GM23248 (cell line): ENCODE measurements around the gene DAND5. TPM values are rescaled to one million over a fixed set of nuclear protein-coding genes. Genes with fewer than 3 reads are reported as not detected.
"Not testable (repeated sequence)": the region's sequence is repeated elsewhere in the genome, so short reads cannot be mapped to it uniquely, and the experiment has no call there.

Source experiments
- DNase-seq: peaks from one replicate; pipeline ENCODE4 v3.0.0-alpha.2; 2015
- H2AFZ ChIP-seq: fragments of 200-600 bp; sonication (generic); 2 replicates; pipeline ENCODE4 v1.6.1; 2016; ENCODE audit warnings: antibody characterized with exemption
- H3F3A ChIP-seq: fragments of 200-600 bp; sonication (generic); 2 replicates; pipeline ENCODE4 v1.6.1; 2016; ENCODE audit warnings: mild to moderate bottlenecking, antibody characterized with exemption, mixed run types; ENCODE audit not compliant: insufficient read depth
- H3K27ac ChIP-seq: fragments of 200-600 bp; sonication (generic); 2 replicates; pipeline ENCODE4 v1.5.1; 2016; ENCODE audit warnings: mild to moderate bottlenecking
- H3K27me3 ChIP-seq: fragments of 200-600 bp; sonication (generic); replicated peaks from 2 replicates; pipeline ENCODE4 v1.6.1; 2016; ENCODE audit warnings: mild to moderate bottlenecking; ENCODE audit not compliant: insufficient read depth
- H3K36me3 ChIP-seq: fragments of 200-600 bp; sonication (generic); 2 replicates; pipeline ENCODE4 v1.6.1; 2016; ENCODE audit warnings: low read depth, mild to moderate bottlenecking
- H3K4me1 ChIP-seq: fragments of 200-600 bp; sonication (generic); 2 replicates; pipeline ENCODE4 v1.6.1; 2016; ENCODE audit warnings: mild to moderate bottlenecking; ENCODE audit not compliant: insufficient read depth
- H3K4me2 ChIP-seq: fragments of 200-600 bp; sonication (generic); one replicate; pipeline ENCODE4 v1.6.1; 2016; ENCODE audit warnings: mild to moderate bottlenecking; ENCODE audit not compliant: unreplicated experiment
- H3K4me3 ChIP-seq: fragments of 200-600 bp; sonication (generic); 2 replicates; pipeline ENCODE4 v1.5.1; 2016; ENCODE audit warnings: mild to moderate bottlenecking
- H3K79me2 ChIP-seq: fragments of 200-600 bp; sonication (generic); 2 replicates; pipeline ENCODE4 v1.6.1; 2016; ENCODE audit warnings: mild to moderate bottlenecking; ENCODE audit not compliant: insufficient read depth
- H3K9ac ChIP-seq: fragments of 200-600 bp; sonication (generic); 2 replicates; pipeline ENCODE4 v1.6.1; 2016; ENCODE audit warnings: mild to moderate bottlenecking
- H3K9me2 ChIP-seq: fragments of 200-600 bp; sonication (generic); 2 replicates; pipeline ENCODE4 v1.6.1; 2016; ENCODE audit warnings: mixed run types, mild to moderate bottlenecking, moderate library complexity; ENCODE audit not compliant: insufficient read depth
- H3K9me3 ChIP-seq: fragments of 200-600 bp; sonication (generic); one replicate; pipeline ENCODE4 v1.6.1; 2017; ENCODE audit warnings: low read depth
- H4K20me1 ChIP-seq: fragments of 200-600 bp; sonication (generic); 2 replicates; pipeline ENCODE4 v1.6.0; 2016; ENCODE audit not compliant: insufficient read depth
- EZH2 ChIP-seq: fragments of 200-600 bp; sonication (generic); IDR thresholded peaks from 2 replicates; pipeline ENCODE4 v1.6.1; 2018; ENCODE audit warnings: antibody characterized with exemption, mild to moderate bottlenecking; ENCODE audit not compliant: insufficient read depth, poor library complexity, severe bottlenecking
- EZH2phosphoT487 ChIP-seq: fragments of 200-600 bp; sonication (generic); IDR thresholded peaks from 2 replicates; pipeline ENCODE4 v1.6.1; 2018; ENCODE audit warnings: antibody characterized with exemption, moderate library complexity, mild to moderate bottlenecking, low read depth; ENCODE audit not compliant: insufficient read depth
- WGBS, 2 experiments: methylation state at CpG; one replicate each; pipeline ENCODE4 v1.1.6; 2015 to 2017; ENCODE audit warnings: low lambda C conversion rate in 2 of 2, low coverage in 1 of 2; ENCODE audit errors: missing lambda C conversion rate in 2 of 2; 5-methylcytosine and 5-hydroxymethylcytosine counted together
- in situ Hi-C: fragments of 300-500 bp; cut with MboI; formaldehyde crosslinking; loops from 2 replicates; pipeline ENCODE4 v1.15.0; 2020
- polyA plus RNA-seq: library from polyadenylated mRNA; unstranded; fragments of >200 nt; fragmentation: Nextera tagmentation; extraction: Ambion mirVana; gene quantifications from 2 replicates; pipeline ENCODE4 v1.2.1, GENCODE V29; 2016
- total RNA-seq: library from RNA; depleted of rRNA; stranded (reverse); fragments of >200 nt; shearing (Covaris generic); gene quantifications from 2 replicates; pipeline ENCODE4 v1.2.3, GENCODE V29; 2014

The DAND5 gene
- total and polyA plus RNA-seq, 2 experiments from 2014 or later = not detected

- WGBS, 2 experiments = 44 to 45% methylated on average over 12 of the region's 12 CpGs
- in situ Hi-C loops = loop anchor here (25.0 kb wide), 1 partner anchor 635 kb away; no protein-coding TSS in a partner anchor
- Histone ChIP-seq H3K9me2 (no peaks in the 10 kb centered on the region), H3K9me3 (no peaks in the 10 kb centered on the region), H2AFZ (no peak overlapping the region), H3K36me3 (peaks cover 18% of the 10 kb centered on the region; the same call in 1 of the 2 replicates), H3K4me1 (peaks cover 20% of the 10 kb centered on the region), H3K4me3 (no peak overlapping the region), H3K27me3 (no peaks in the 10 kb centered on the region), H4K20me1 (no peaks in the 10 kb centered on the region), H3F3A (peaks cover 50% of the 10 kb centered on the region), H3K79me2 (peaks cover 95% of the 10 kb centered on the region), H3K27ac (peak overlapping the region; percentile 99), H3K4me2 (peak overlapping the region; percentile 50), H3K9ac (peak overlapping the region; percentile 91)
- TF ChIP-seq EZH2 = no peak
- TF ChIP-seq EZH2phosphoT487 = no peak
- peak; percentile 94 for DNase-seq
Measured at GRCh38 chr19:12952488-12953137, 16.8 kb upstream of the DAND5 start.

- Histone ChIP-seq H3K4me2 (peak overlapping the region; percentile 50), H3K27ac (peak overlapping the region; percentile 99), H3F3A (peaks cover 50% of the 10 kb centered on the region), H3K4me3 (peak overlapping the region; percentile 31), H3K36me3 (peaks cover 18% of the 10 kb centered on the region; the same call in 1 of the 2 replicates), H3K9me3 (no peaks in the 10 kb centered on the region), H2AFZ (no peak overlapping the region), H4K20me1 (no peaks in the 10 kb centered on the region), H3K27me3 (no peaks in the 10 kb centered on the region), H3K9me2 (no peaks in the 10 kb centered on the region), H3K4me1 (peaks cover 19% of the 10 kb centered on the region), H3K9ac (peak overlapping the region; percentile 91), H3K79me2 (peaks cover 93% of the 10 kb centered on the region)
- TF ChIP-seq EZH2 (no peak), EZH2phosphoT487 (no peak)
- DNase-seq = peak; percentile 69
- in situ Hi-C loops = loop anchor here (25.0 kb wide), 1 partner anchor 634 kb away; no protein-coding TSS in a partner anchor
- WGBS, 2 experiments = 45% methylated on average over 11 of the region's 11 CpGs
Measured at GRCh38 chr19:12953138-12953798, 16.1 kb upstream of the DAND5 start.

GRCh38 chr19:12953799-12954611, 15.4 kb upstream of the DAND5 start:
- Histone ChIP-seq H3K9ac (peak overlapping the region; percentile 91), H3K9me2 (no peaks in the 10 kb centered on the region), H4K20me1 (no peaks in the 10 kb centered on the region), H3K79me2 (peaks cover 86% of the 10 kb centered on the region), H3K36me3 (peaks cover 18% of the 10 kb centered on the region; the same call in 1 of the 2 replicates), H3K4me3 (no peak overlapping the region), H2AFZ (no peak overlapping the region), H3K4me1 (peaks cover 19% of the 10 kb centered on the region), H3K9me3 (no peaks in the 10 kb centered on the region), H3K27me3 (no peaks in the 10 kb centered on the region), H3K4me2 (peak overlapping the region; percentile 50), H3F3A (peaks cover 50% of the 10 kb centered on the region), H3K27ac (peak overlapping the region; percentile 99)
- in situ Hi-C loops = loop anchor here (25.0 kb wide), 1 partner anchor 633 kb away; no protein-coding TSS in a partner anchor
- TF ChIP-seq EZH2 = no peak
- no peak for TF ChIP-seq EZH2phosphoT487
- peak; percentile 15 for DNase-seq
- WGBS, 2 experiments = 63 to 67% methylated on average over 11 of the region's 12 CpGs

- in situ Hi-C loops = loop anchor here (25.0 kb wide), 1 partner anchor 633 kb away; no protein-coding TSS in a partner anchor
- Histone ChIP-seq H3K79me2 (peaks cover 80% of the 10 kb centered on the region), H4K20me1 (no peaks in the 10 kb centered on the region), H3K9me3 (no peaks in the 10 kb centered on the region), H3K9ac (peak overlapping the region; percentile 91; the same call in 1 of the 2 replicates), H3K9me2 (no peaks in the 10 kb centered on the region), H3K4me2 (peak overlapping the region; percentile 18), H3F3A (peaks cover 50% of the 10 kb centered on the region), H2AFZ (no peak overlapping the region), H3K4me1 (peaks cover 19% of the 10 kb centered on the region), H3K27ac (peak overlapping the region; percentile 99), H3K27me3 (no peaks in the 10 kb centered on the region), H3K36me3 (peaks cover 18% of the 10 kb centered on the region; the same call in 1 of the 2 replicates), H3K4me3 (0 out of 2 replicates have a peak overlapping the region, but pooled peaks have one; percentile 79)
- DNase-seq = no peak
- 14 to 20% methylated on average over 1 of the region's 1 CpG for WGBS, 2 experiments
- TF ChIP-seq EZH2phosphoT487 (no peak), EZH2 (no peak)
Measured at GRCh38 chr19:12954612-12954962, 14.8 kb upstream of the DAND5 start.

- not testable (repeated sequence) for DNase-seq
Measured at GRCh38 chr19:12955575-12955974, 13.8 kb upstream of the DAND5 start.

More at GRCh38 chr19:12955575-12955974, 13.8 kb upstream of the DAND5 start:
- Histone ChIP-seq H3K9ac (peak overlapping the region; percentile 91), H3K27ac (peak overlapping the region; percentile 99), H3F3A (peaks cover 49% of the 10 kb centered on the region), H3K79me2 (peaks cover 70% of the 10 kb centered on the region), H3K4me3 (peak overlapping the region; percentile 79), H3K4me2 (peak overlapping the region; percentile 78), H3K36me3 (peaks cover 17% of the 10 kb centered on the region; the same call in 1 of the 2 replicates), H3K4me1 (peaks cover 19% of the 10 kb centered on the region)
- H3K27me3 ChIP-seq, H3K9me3 ChIP-seq, H3K9me2 ChIP-seq, H2AFZ ChIP-seq, H4K20me1 ChIP-seq: not testable (repeated sequence)
- 96 to 97% methylated on average over 4 to 9 of the region's 9 CpGs for WGBS, 2 experiments
- in situ Hi-C loops = loop anchor here (25.0 kb wide), 1 partner anchor 632 kb away; no protein-coding TSS in a partner anchor
